Measurements from ENCODE around the gene PDZD2.
"Not testable (repeated sequence)": the region's sequence is repeated elsewhere in the genome, so short reads cannot be mapped to it uniquely, and the experiment has no call there.

PDZD2 gene

DNA sequence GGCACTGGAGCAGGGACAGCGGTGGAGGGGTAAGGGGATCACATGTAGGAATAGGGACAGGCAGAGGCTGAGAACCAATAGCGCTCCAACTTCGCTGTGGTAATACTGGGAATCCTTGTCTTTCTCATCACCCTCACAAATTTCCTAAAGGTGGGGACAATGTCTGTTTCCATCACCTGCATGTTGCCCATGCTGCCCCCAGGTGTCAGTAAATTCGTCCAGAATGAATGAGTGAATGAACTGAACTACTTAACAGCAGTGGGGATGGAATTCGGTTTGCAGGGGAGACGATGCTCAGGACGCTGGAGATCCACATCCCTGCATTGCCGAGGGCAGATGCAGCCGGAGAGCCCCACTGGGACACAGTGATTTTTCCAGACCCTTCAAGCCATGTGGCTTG is 129.9 kb downstream of the PDZD2 start:
- Histone ChIP-seq H3K9me3 (no peaks in the 10 kb centered on the region), H3K27ac (no peak overlapping the region), H3K4me1 (ENCODE audit: control insufficient read depth in 1 of 2, insufficient read depth in 1 of 2, low read depth in 1 of 2, low read length in 1 of 2) (no peaks in the 10 kb centered on the region), H3K36me3 (no peaks in the 10 kb centered on the region), H3K27me3 (no peaks in the 10 kb centered on the region), H3K4me3 (ENCODE audit: low read depth in 1 of 2, low read length in 1 of 2) (no peak overlapping the region)
- TF ChIP-seq, protein P1, sequence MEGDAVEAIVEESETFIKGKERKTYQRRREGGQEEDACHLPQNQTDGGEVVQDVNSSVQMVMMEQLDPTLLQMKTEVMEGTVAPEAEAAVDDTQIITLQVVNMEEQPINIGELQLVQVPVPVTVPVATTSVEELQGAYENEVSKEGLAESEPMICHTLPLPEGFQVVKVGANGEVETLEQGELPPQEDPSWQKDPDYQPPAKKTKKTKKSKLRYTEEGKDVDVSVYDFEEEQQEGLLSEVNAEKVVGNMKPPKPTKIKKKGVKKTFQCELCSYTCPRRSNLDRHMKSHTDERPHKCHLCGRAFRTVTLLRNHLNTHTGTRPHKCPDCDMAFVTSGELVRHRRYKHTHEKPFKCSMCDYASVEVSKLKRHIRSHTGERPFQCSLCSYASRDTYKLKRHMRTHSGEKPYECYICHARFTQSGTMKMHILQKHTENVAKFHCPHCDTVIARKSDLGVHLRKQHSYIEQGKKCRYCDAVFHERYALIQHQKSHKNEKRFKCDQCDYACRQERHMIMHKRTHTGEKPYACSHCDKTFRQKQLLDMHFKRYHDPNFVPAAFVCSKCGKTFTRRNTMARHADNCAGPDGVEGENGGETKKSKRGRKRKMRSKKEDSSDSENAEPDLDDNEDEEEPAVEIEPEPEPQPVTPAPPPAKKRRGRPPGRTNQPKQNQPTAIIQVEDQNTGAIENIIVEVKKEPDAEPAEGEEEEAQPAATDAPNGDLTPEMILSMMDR (IDR thresholded peaks at IDR 0.05), result no peak

DNA sequence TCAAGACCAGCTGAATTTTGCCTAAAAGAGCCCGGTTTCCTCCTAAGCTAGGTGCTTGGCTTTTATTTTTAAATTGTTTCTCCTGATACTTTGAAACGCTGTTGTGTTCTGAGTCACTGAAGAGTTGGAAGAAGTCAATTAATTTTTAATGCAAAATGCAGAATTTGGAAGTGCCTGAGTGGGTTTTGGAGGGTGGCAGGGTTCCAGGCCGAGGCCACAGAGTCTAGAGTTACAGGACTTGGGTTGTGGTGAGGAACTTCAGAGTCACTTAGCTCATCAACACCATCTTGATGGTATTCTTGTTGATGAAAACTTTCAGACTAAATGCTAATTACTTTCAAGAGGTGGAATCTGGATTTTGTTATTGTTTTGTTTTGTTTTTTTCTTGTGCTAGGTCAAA is 130.6 kb downstream of the PDZD2 start:
- no peaks in the 10 kb centered on the region for H3K36me3 ChIP-seq
- no peaks in the 10 kb centered on the region for H3K4me1 ChIP-seq (ENCODE audit: control insufficient read depth in 1 of 2, insufficient read depth in 1 of 2, low read depth in 1 of 2, low read length in 1 of 2)
- no peaks in the 10 kb centered on the region for H3K27me3 ChIP-seq
- no peak overlapping the region for H3K4me3 ChIP-seq (ENCODE audit: low read depth in 1 of 2, low read length in 1 of 2)
- H3K27ac ChIP-seq, result no peak overlapping the region
- no peaks in the 10 kb centered on the region for H3K9me3 ChIP-seq
- TF ChIP-seq, protein P1 (IDR thresholded peaks at IDR 0.05), result no peak

DNA sequence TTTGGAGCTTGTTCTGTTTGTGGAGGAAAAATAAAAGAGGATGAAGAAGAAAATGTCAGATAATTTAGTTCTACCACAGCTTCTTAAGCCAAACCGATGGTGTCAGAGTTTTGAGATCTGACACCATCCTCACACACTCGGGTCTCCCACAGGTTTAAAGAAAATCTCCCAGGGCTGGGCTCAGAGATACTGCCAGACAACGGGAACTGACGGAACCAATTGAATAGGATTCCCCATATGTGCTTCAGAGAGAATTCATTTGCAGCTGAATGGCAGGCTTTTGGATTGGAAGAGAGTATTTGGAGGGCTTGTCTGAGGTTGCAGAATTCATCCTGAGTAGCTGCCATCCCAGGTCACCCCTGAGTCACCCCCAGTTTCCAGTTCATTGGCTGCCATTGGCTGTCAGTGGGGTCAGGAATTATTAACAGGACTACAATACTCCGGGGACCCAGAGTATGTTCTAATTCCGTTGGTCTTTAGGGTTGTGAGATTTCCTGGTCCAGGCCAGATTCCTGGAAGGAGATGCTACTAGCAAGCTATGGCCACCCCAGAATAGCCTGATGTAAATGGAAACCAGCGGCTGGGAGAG is 131.3 kb downstream of the PDZD2 start:
- Histone ChIP-seq H3K4me3 (ENCODE audit: low read depth in 1 of 2, low read length in 1 of 2) (no peak overlapping the region), H3K27ac (no peak overlapping the region), H3K36me3 (no peaks in the 10 kb centered on the region), H3K9me3 (no peaks in the 10 kb centered on the region), H3K27me3 (no peaks in the 10 kb centered on the region), H3K4me1 (ENCODE audit: control insufficient read depth in 1 of 2, insufficient read depth in 1 of 2, low read depth in 1 of 2, low read length in 1 of 2) (no peaks in the 10 kb centered on the region)
- TF ChIP-seq, protein P1 (IDR thresholded peaks at IDR 0.05), result no peak

DNA sequence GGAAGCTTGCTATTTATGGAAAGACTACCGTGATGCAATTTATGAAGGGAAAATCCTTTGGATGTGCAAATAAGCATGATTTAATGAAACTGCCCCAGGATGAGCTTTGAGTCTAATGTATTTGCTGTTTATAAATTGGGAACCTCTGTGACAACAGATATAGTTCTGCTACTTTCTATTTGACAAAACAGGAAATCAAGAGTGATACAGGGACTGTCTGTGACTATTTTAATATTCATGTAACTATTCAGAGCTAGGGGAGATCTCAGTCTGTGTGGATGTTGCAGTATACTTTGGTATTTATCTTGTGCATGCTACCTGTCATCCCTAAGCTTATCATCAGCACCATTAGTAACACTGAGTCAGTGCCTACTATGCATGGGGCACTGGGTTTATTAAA is 132.1 kb downstream of the PDZD2 start:
- Histone ChIP-seq H3K27ac (no peak overlapping the region), H3K4me3 (ENCODE audit: low read depth in 1 of 2, low read length in 1 of 2) (no peak overlapping the region), H3K9me3 (no peaks in the 10 kb centered on the region), H3K36me3 (no peaks in the 10 kb centered on the region), H3K27me3 (no peaks in the 10 kb centered on the region), H3K4me1 (ENCODE audit: control insufficient read depth in 1 of 2, insufficient read depth in 1 of 2, low read depth in 1 of 2, low read length in 1 of 2) (no peaks in the 10 kb centered on the region)
- TF ChIP-seq, protein P1 (IDR thresholded peaks at IDR 0.05), result no peak

DNA sequence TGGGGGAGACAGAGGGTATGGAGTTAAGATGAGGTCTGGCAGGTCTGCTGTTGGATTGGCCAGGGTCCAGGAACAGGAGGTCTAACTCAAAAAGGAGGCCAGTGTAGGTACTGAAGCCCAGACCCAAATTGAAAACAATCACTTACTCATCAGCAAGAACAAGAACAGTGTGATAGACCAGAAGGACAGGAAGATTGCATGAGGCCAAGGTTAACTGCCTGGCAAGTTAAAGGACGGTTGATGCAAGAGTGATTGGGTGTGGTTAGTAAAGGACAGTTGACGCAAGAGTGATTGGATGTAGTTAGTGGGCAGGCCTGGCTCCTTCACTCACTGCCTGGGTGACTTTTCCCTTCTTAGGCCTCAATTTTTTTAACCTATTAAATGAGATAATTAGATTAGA is 132.6 kb downstream of the PDZD2 start:
- H3K27me3 ChIP-seq, result no peaks in the 10 kb centered on the region
- H3K36me3 ChIP-seq, result no peaks in the 10 kb centered on the region
- H3K9me3 ChIP-seq, result no peaks in the 10 kb centered on the region
- H3K27ac ChIP-seq, result no peak overlapping the region
- H3K4me3 ChIP-seq (ENCODE audit: low read depth in 1 of 2, low read length in 1 of 2), result no peak overlapping the region
- TF ChIP-seq, protein P1 (IDR thresholded peaks at IDR 0.05), result no peak
- no peaks in the 10 kb centered on the region for H3K4me1 ChIP-seq (ENCODE audit: control insufficient read depth in 1 of 2, insufficient read depth in 1 of 2, low read depth in 1 of 2, low read length in 1 of 2)

DNA sequence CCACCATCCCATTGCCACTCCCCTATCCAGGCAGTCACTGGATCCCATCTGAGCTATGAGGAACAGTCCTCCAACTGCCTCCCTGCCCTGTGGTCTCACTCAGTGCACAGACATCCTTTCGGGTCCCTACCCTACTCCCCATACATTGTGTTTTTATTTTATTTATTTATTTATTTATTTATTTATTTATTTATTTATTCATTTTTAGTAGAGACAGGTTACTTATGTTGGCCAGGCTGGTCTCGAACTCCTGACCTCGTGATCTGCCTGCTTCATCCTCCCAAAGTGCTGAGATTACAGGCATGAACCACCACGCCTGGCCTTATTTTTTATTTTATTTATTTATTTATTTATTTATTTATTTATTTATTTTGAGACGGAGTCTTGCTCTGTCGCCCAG is 137.4 kb downstream of the PDZD2 start:
- H3K9me3 ChIP-seq; H3K36me3 ChIP-seq; H3K4me1 ChIP-seq (ENCODE audit: control insufficient read depth in 1 of 2, insufficient read depth in 1 of 2, low read depth in 1 of 2, low read length in 1 of 2); H3K4me3 ChIP-seq (ENCODE audit: low read depth in 1 of 2, low read length in 1 of 2); H3K27me3 ChIP-seq; H3K27ac ChIP-seq: not testable (repeated sequence)

All from neutrophil (primary cell).